ENCODE measurements around the gene PIK3R6.

PIK3R6 gene

DNA sequence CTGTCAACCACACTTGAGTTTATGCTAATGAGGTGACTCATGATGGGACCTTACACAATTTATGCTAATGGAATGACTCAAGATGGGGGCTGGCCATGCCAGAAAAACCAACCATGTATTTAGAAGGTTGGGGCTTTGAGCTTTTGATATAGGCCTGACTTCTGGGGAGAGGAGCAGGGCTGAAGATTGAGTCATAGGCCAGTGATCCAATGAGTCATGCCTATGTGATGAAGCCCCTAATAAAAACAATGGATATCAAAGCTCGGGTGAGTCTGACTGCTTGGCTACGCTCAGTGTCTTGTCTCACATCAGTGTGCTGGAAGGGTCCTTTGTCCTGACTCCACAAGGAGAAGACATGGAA, 75.6 kb downstream of the PIK3R6 start:
- no peak for TF ChIP-seq SPI1 (IDR thresholded peaks at IDR 0.05; ENCODE audit: low read depth, low read length)
- no peak for TF ChIP-seq PAX5 (IDR thresholded peaks at IDR 0.05; ENCODE audit: insufficient read depth, low read length, severe bottlenecking)
- no peak for TF ChIP-seq POLR2AphosphoS5 (IDR thresholded peaks at IDR 0.05; ENCODE audit: low read depth, low read length)
- peak; percentile 49; the same call in 1 of the 2 replicates for TF ChIP-seq POLR2A (IDR thresholded peaks at IDR 0.05; ENCODE audit: low read depth, low read length)
- no peak for TF ChIP-seq TAF1 (IDR thresholded peaks at IDR 0.05; ENCODE audit: low read depth, low read length)
- TF ChIP-seq POU2F2 (IDR thresholded peaks at IDR 0.05; ENCODE audit: low read depth, low read length) = peak; percentile 49; the same call in 1 of the 2 replicates
- no peak for DNase-seq (ENCODE audit: insufficient read length, low spot score)
- no peak for FAIRE-seq

GRCh38 chr17:8791248-8791909, 76.1 kb downstream of the PIK3R6 start:
- FAIRE-seq = peak; percentile 62

GRCh38 chr17:8789743-8790142, 77.7 kb downstream of the PIK3R6 start:
- FAIRE-seq = no peak
- TF ChIP-seq POLR2A (IDR thresholded peaks at IDR 0.05; ENCODE audit: low read depth, low read length) (peak; percentile 39; the same call in 1 of the 2 replicates), POU2F2 (IDR thresholded peaks at IDR 0.05; ENCODE audit: low read depth, low read length) (no peak)

More at GRCh38 chr17:8791248-8791909, 76.1 kb downstream of the PIK3R6 start:
- no peak for DNase-seq (ENCODE audit: insufficient read length, low spot score)
- no peak for TF ChIP-seq TAF1 (IDR thresholded peaks at IDR 0.05; ENCODE audit: low read depth, low read length)
- no peak for TF ChIP-seq POLR2A (IDR thresholded peaks at IDR 0.05; ENCODE audit: low read depth, low read length)
- no peak for TF ChIP-seq PAX5 (IDR thresholded peaks at IDR 0.05; ENCODE audit: insufficient read depth, low read length, severe bottlenecking)
- TF ChIP-seq POU2F2 (IDR thresholded peaks at IDR 0.05; ENCODE audit: low read depth, low read length) = no peak
- TF ChIP-seq POLR2AphosphoS5 (IDR thresholded peaks at IDR 0.05; ENCODE audit: low read depth, low read length) = no peak
- no peak for TF ChIP-seq SPI1 (IDR thresholded peaks at IDR 0.05; ENCODE audit: low read depth, low read length)

DNA sequence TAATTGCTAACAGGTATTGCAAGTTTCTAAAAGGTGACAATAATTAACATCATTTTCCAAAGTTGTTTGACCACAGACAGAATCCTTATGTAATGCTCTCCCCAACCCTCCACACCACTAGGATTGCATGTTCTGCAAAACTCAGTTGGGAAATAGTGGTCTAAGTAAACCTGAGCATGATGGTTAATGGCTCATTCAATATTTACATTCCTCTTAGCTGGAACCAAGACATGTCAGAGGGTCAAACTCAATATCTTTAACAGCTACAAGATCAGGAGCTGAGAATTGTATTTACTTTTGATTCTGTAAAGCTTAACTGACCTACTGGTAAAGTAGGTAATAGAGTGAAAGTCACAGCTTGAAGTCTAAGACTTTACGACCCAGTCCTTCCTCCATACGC, 78.5 kb downstream of the PIK3R6 start:
- no peak for DNase-seq (ENCODE audit: insufficient read length, low spot score)
- no peak for FAIRE-seq
- TF ChIP-seq PAX5 (IDR thresholded peaks at IDR 0.05; ENCODE audit: insufficient read depth, low read length, severe bottlenecking) = no peak
- TF ChIP-seq POLR2AphosphoS5 (IDR thresholded peaks at IDR 0.05; ENCODE audit: low read depth, low read length) = no peak
- TF ChIP-seq POLR2A (IDR thresholded peaks at IDR 0.05; ENCODE audit: low read depth, low read length) = no peak
- TF ChIP-seq TAF1 (IDR thresholded peaks at IDR 0.05; ENCODE audit: low read depth, low read length) = no peak
- TF ChIP-seq POU2F2 (IDR thresholded peaks at IDR 0.05; ENCODE audit: low read depth, low read length) = no peak
- TF ChIP-seq SPI1 (IDR thresholded peaks at IDR 0.05; ENCODE audit: low read depth, low read length) = no peak

More at GRCh38 chr17:8789743-8790142, 77.7 kb downstream of the PIK3R6 start:
- DNase-seq (ENCODE audit: insufficient read length, low spot score) = no peak

DNA sequence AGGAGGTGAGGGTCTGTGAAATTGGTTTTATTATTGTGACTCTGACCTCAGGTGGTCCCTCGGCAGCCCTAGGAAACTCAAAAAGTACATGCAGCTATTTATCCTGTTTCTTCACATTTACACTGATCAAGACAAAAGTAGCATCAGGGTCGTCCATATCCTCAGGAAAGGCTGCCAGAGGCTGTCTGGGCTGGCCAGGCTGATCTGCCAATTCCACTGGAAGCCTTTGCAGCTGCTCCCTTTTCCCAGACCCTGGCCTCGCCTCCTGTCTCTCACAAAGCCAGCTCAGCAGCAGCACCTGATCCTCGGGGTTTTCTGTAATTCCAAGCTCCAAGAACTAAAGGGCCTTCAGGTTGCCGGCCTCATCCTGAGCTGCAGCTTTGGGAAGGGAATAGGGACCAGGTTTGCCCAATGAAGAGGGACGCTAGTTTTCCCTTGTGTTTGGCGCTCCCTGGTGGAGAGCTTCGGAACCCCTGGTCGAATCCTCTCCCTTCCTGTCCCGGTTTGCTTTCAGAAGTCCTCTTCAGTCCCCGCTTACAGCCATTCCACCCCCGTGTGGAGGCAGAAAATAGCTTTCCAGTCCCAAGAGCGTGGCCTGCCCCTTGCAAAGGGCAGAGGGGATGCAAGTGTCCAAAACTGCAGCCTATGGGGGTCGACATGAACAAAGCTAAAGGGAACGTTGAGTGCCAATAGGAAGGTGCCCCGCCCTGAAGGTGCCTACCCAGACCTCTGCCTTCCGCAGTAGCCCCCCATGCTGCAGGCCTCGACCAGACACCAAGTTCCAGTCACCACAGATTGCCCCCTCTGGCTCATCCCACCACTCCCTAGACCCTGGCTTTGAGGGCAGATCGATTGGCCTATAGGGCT, 81.7 kb downstream of the PIK3R6 start:
- DNase-seq (ENCODE audit: insufficient read length, low spot score) = peak; percentile 42
- TF ChIP-seq POLR2A (IDR thresholded peaks at IDR 0.05; ENCODE audit: low read depth, low read length) = no peak
- no peak for TF ChIP-seq PAX5 (IDR thresholded peaks at IDR 0.05; ENCODE audit: insufficient read depth, low read length, severe bottlenecking)
- no peak for TF ChIP-seq TAF1 (IDR thresholded peaks at IDR 0.05; ENCODE audit: low read depth, low read length)
- no peak for TF ChIP-seq POLR2AphosphoS5 (IDR thresholded peaks at IDR 0.05; ENCODE audit: low read depth, low read length)
- TF ChIP-seq SPI1 (IDR thresholded peaks at IDR 0.05; ENCODE audit: low read depth, low read length) = no peak
- TF ChIP-seq POU2F2 (IDR thresholded peaks at IDR 0.05; ENCODE audit: low read depth, low read length) = no peak
- no peak for FAIRE-seq

- FAIRE-seq = no peak
- TF ChIP-seq POLR2A (IDR thresholded peaks at IDR 0.05; ENCODE audit: low read depth, low read length) (no peak), TAF1 (IDR thresholded peaks at IDR 0.05; ENCODE audit: low read depth, low read length) (no peak), SPI1 (IDR thresholded peaks at IDR 0.05; ENCODE audit: low read depth, low read length) (no peak), POLR2AphosphoS5 (IDR thresholded peaks at IDR 0.05; ENCODE audit: low read depth, low read length) (no peak), POU2F2 (IDR thresholded peaks at IDR 0.05; ENCODE audit: low read depth, low read length) (no peak), PAX5 (IDR thresholded peaks at IDR 0.05; ENCODE audit: insufficient read depth, low read length, severe bottlenecking) (no peak)
Observed at GRCh38 chr17:8782176-8782575, 85.3 kb downstream of the PIK3R6 start.

GRCh38 chr17:8781776-8782175, 85.7 kb downstream of the PIK3R6 start:
- DNase-seq (ENCODE audit: insufficient read length, low spot score) = no peak
- no peak for FAIRE-seq
- TF ChIP-seq POLR2AphosphoS5 (IDR thresholded peaks at IDR 0.05; ENCODE audit: low read depth, low read length) (no peak), POU2F2 (IDR thresholded peaks at IDR 0.05; ENCODE audit: low read depth, low read length) (no peak), POLR2A (IDR thresholded peaks at IDR 0.05; ENCODE audit: low read depth, low read length) (no peak), SPI1 (IDR thresholded peaks at IDR 0.05; ENCODE audit: low read depth, low read length) (no peak), PAX5 (IDR thresholded peaks at IDR 0.05; ENCODE audit: insufficient read depth, low read length, severe bottlenecking) (no peak), TAF1 (IDR thresholded peaks at IDR 0.05; ENCODE audit: low read depth, low read length) (no peak)

More at GRCh38 chr17:8782176-8782575, 85.3 kb downstream of the PIK3R6 start:
- DNase-seq (ENCODE audit: insufficient read length, low spot score) = no peak

DNA sequence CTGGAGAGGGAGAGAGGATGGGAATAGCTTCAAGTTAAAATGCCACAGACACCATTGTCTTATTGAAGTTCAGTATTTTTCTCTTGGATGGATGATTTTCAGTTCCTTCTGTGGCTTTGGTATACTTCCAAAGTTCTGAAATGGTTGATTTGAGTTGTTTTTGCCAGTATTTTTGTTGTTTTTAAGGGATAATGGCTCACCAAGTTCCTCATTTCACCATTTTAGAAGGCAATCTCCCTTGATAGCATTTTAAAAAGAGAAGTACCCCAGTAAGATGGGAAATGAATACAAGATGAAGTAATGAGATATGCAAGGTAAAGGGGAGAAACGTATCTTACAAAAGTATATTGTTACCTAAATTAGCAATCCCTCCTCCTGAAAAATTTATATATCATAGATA, 90.6 kb downstream of the PIK3R6 start:
- TF ChIP-seq POLR2AphosphoS5 (IDR thresholded peaks at IDR 0.05; ENCODE audit: low read depth, low read length) (no peak), TAF1 (IDR thresholded peaks at IDR 0.05; ENCODE audit: low read depth, low read length) (no peak), SPI1 (IDR thresholded peaks at IDR 0.05; ENCODE audit: low read depth, low read length) (no peak), POU2F2 (IDR thresholded peaks at IDR 0.05; ENCODE audit: low read depth, low read length) (no peak), POLR2A (IDR thresholded peaks at IDR 0.05; ENCODE audit: low read depth, low read length) (no peak), PAX5 (IDR thresholded peaks at IDR 0.05; ENCODE audit: insufficient read depth, low read length, severe bottlenecking) (no peak)
- FAIRE-seq (no peak), DNase-seq (ENCODE audit: insufficient read length, low spot score) (no peak)

DNA sequence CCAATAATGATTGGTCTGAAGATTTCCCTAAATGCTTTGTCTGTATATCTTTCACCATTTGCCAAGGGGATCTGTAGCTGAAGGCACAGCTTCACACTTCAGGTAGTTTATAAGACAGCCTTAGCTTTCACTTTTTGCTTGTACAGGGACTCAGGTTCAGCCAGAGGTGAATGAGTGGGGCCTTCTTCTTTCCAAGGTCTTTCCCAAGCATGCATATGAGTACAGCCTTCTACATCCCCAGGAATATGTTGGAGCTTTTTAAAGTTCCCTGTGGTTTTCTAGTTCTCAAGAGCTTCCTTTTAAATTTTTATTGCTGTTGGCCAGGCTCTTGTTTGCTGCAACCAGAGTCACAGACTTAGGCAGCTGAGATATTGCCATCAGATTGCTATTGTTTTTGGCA, 91.2 kb downstream of the PIK3R6 start:
- TF ChIP-seq PAX5 (IDR thresholded peaks at IDR 0.05; ENCODE audit: insufficient read depth, low read length, severe bottlenecking) (no peak), POLR2AphosphoS5 (IDR thresholded peaks at IDR 0.05; ENCODE audit: low read depth, low read length) (no peak), TAF1 (IDR thresholded peaks at IDR 0.05; ENCODE audit: low read depth, low read length) (no peak), POU2F2 (IDR thresholded peaks at IDR 0.05; ENCODE audit: low read depth, low read length) (no peak), SPI1 (IDR thresholded peaks at IDR 0.05; ENCODE audit: low read depth, low read length) (no peak), POLR2A (IDR thresholded peaks at IDR 0.05; ENCODE audit: low read depth, low read length) (no peak)
- DNase-seq (ENCODE audit: insufficient read length, low spot score) (no peak), FAIRE-seq (no peak)

Data from GM12891 (cell line).